KMS-11 (cell line): ENCODE data around the gene NRG2.

ENCODE experiments used
- H2AFZ ChIP-seq: fragments of 200-600 bp; sonication (generic); 2 replicates; pipeline ENCODE4 v1.6.1; 2016; ENCODE audit warnings: antibody characterized with exemption, mixed run types, low read depth
- H3K27ac ChIP-seq: fragments of 200-600 bp; sonication (generic); 2 replicates; pipeline ENCODE4 v1.6.1; 2016; ENCODE audit warnings: mild to moderate bottlenecking, mixed run types
- H3K27me3 ChIP-seq: fragments of 200-600 bp; sonication (generic); 2 replicates; pipeline ENCODE4 v1.6.1; 2017; ENCODE audit warnings: mild to moderate bottlenecking, low read depth, mixed run types, moderate library complexity; ENCODE audit not compliant: insufficient read depth
- H3K36me3 ChIP-seq: fragments of 200-600 bp; sonication (generic); 2 replicates; pipeline ENCODE4 v1.6.1; 2017; ENCODE audit warnings: mild to moderate bottlenecking, mixed run types; ENCODE audit not compliant: insufficient read depth
- H3K4me1 ChIP-seq: fragments of 200-600 bp; sonication (generic); 2 replicates; pipeline ENCODE4 v1.6.1; 2016; ENCODE audit warnings: mild to moderate bottlenecking, low read depth, mixed run types; ENCODE audit not compliant: poor library complexity, severe bottlenecking
- H3K4me2 ChIP-seq: fragments of 200-600 bp; sonication (generic); 2 replicates; pipeline ENCODE4 v1.7.0; 2016; ENCODE audit warnings: mild to moderate bottlenecking, mixed run types
- H3K4me3 ChIP-seq: fragments of 200-600 bp; sonication (generic); IDR thresholded peaks from 2 replicates; pipeline ENCODE4 v1.6.1; 2017; ENCODE audit warnings: low read depth, low read length, mixed read lengths; ENCODE audit not compliant: insufficient read depth
- H3K79me2 ChIP-seq: fragments of 200-600 bp; sonication (generic); 2 replicates; pipeline ENCODE4 v1.6.1; 2016; ENCODE audit warnings: low read depth, mixed run types; ENCODE audit not compliant: insufficient read depth
- H3K9ac ChIP-seq: fragments of 200-600 bp; sonication (generic); 2 replicates; pipeline ENCODE4 v1.6.1; 2016; ENCODE audit warnings: mild to moderate bottlenecking, mixed run types
- H4K20me1 ChIP-seq: fragments of 200-600 bp; sonication (generic); 2 replicates; pipeline ENCODE4 v1.6.1; 2016; ENCODE audit warnings: mild to moderate bottlenecking, mixed run types; ENCODE audit not compliant: insufficient read depth
- CTCF ChIP-seq: fragments of 200-600 bp; sonication (generic); conservative IDR thresholded peaks from 2 replicates; pipeline ENCODE4 v1.6.1; 2017; ENCODE audit warnings: low read depth, mild to moderate bottlenecking, antibody characterized with exemption, low read length, moderate library complexity, mixed read lengths

Gene NRG2

GRCh38 chr5:139861021-139861888 lies 181.8 kb downstream of the NRG2 start:
- no peaks in the 10 kb centered on the region for H3K27me3 ChIP-seq
- no peak overlapping the region for H3K4me2 ChIP-seq
- no peaks in the 10 kb centered on the region for H3K36me3 ChIP-seq
- H3K4me3 ChIP-seq, result no peak overlapping the region
- no peak for TF ChIP-seq CTCF
- no peaks in the 10 kb centered on the region for H3K4me1 ChIP-seq
- no peaks in the 10 kb centered on the region for H3K79me2 ChIP-seq
- no peak overlapping the region for H2AFZ ChIP-seq
- no peak overlapping the region for H3K27ac ChIP-seq
- no peak overlapping the region for H3K9ac ChIP-seq
- H4K20me1 ChIP-seq, result no peaks in the 10 kb centered on the region

DNA sequence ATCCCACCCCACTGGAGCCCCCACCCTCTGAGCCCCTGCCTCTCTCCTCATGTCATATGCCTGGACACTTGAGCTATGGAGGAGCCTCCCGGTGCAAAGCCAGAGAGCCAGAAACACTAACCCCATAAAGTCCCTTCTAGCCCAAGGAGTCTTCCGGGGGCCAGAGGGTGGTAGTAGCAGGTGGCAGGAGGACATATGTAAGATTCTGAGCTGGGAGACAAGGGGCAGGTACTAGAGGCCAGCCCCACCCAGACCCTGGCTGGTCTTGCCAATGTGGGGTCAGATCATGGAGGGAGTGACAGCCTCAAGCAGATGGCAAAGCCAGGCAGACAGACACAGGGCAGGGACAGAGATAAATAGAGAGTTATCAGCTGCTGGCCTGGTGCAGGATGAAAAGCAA lies 184.1 kb downstream of the NRG2 start:
- no peaks in the 10 kb centered on the region for H3K79me2 ChIP-seq
- no peaks in the 10 kb centered on the region for H4K20me1 ChIP-seq
- no peak overlapping the region for H3K4me3 ChIP-seq
- H3K4me1 ChIP-seq, result no peaks in the 10 kb centered on the region
- no peaks in the 10 kb centered on the region for H3K36me3 ChIP-seq
- H3K27me3 ChIP-seq, result no peaks in the 10 kb centered on the region
- no peak for TF ChIP-seq CTCF
- no peak overlapping the region for H3K9ac ChIP-seq
- H3K27ac ChIP-seq, result no peak overlapping the region
- no peak overlapping the region for H3K4me2 ChIP-seq
- no peak overlapping the region for H2AFZ ChIP-seq

- H3K4me3 ChIP-seq, result no peak overlapping the region
- H3K36me3 ChIP-seq, result no peaks in the 10 kb centered on the region
- H3K9ac ChIP-seq, result no peak overlapping the region
- no peaks in the 10 kb centered on the region for H3K4me1 ChIP-seq
- no peak overlapping the region for H2AFZ ChIP-seq
- no peak overlapping the region for H3K27ac ChIP-seq
- TF ChIP-seq CTCF, result no peak
- no peaks in the 10 kb centered on the region for H3K79me2 ChIP-seq
- H4K20me1 ChIP-seq, result no peaks in the 10 kb centered on the region
- H3K4me2 ChIP-seq, result no peak overlapping the region
- H3K27me3 ChIP-seq, result no peaks in the 10 kb centered on the region
These were observed 186.4 kb downstream of the NRG2 start for GRCh38 chr5:139856714-139857113.

DNA sequence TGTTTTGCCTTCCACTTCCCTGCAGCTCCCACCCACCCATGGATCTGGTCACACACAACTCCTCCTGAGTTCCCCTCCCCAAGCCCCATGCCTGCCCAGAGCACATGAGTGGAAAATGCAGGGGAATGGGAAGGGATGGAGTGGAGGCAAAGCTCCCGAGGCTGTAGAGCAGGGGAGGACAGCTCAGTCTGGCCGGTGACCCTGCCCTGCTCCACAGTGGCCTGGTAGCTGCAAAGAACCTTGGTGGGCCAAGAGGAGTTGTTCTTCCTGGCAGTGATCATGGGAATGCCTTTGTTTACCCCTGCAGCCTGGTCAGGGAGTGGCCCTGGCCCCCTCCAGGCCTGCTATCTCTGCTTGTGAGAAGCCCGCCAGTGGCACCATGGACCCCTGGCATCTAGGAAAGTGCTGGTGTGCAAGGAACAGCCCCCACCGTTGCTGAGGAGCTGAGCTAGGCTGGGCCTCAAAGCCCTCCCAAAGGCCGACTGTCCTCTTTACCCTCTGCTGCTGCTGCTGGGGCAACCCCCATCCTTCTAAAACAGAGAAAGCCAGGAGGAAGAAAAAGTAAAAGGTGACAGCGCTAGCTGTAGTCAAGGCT lies 187.1 kb downstream of the NRG2 start:
- no peak for TF ChIP-seq CTCF
- H4K20me1 ChIP-seq, result no peaks in the 10 kb centered on the region
- H3K36me3 ChIP-seq, result no peaks in the 10 kb centered on the region
- H3K9ac ChIP-seq, result no peak overlapping the region
- no peak overlapping the region for H3K27ac ChIP-seq
- no peak overlapping the region for H2AFZ ChIP-seq
- H3K4me3 ChIP-seq, result no peak overlapping the region
- H3K4me2 ChIP-seq, result no peak overlapping the region
- no peaks in the 10 kb centered on the region for H3K79me2 ChIP-seq
- H3K4me1 ChIP-seq, result no peaks in the 10 kb centered on the region
- no peaks in the 10 kb centered on the region for H3K27me3 ChIP-seq
